ENCODE data around the gene JAML. TPM values are rescaled to one million over a fixed set of nuclear protein-coding genes. Genes with fewer than 3 reads are reported as not detected.

Gene JAML
- total and polyA plus RNA-seq, 2 of the 8 experiments (the other 6 are each of a cell fraction or from before 2014, with no cell fraction given), result 0.12 to 0.58 TPM

- H2BK15ac ChIP-seq (ENCODE audit: low read length), result no peak overlapping the region
- H3K79me1 ChIP-seq (ENCODE audit: low read depth, low read length), result no peaks in the 10 kb centered on the region
- H3K18ac ChIP-seq (ENCODE audit: extremely low read depth, low read length), result no peak overlapping the region
- ChIA-PET CTCF (ENCODE audit: partially characterized antibody) (interaction anchor here (1.2 to 1.6 kb wide), 2 partner anchors 11 to 17 kb away, joined by 4 to 7 read pairs; no protein-coding TSS in a partner anchor), POLR2A (ENCODE audit: partially characterized antibody) (no interaction called here)
- no peak overlapping the region for H2BK12ac ChIP-seq (ENCODE audit: low read depth, low read length)
- no peak overlapping the region for H3K9ac ChIP-seq (replicated peaks in 1 of 4; ENCODE audit: extremely low read depth in 1 of 4, low read depth in 3 of 4, low read length in 3 of 4)
- H3K23ac ChIP-seq (ENCODE audit: insufficient read length), result no peak overlapping the region
- H3K27ac ChIP-seq (ENCODE audit: low read depth, low read length), result no peak overlapping the region
- no peak overlapping the region for H3K56ac ChIP-seq (replicated peaks; ENCODE audit: insufficient read length, low read depth, low read length)
- no peaks in the 10 kb centered on the region for H4K20me1 ChIP-seq (replicated peaks in 1 of 2; ENCODE audit: control insufficient read depth in 1 of 2, insufficient read depth in 2 of 2, low read length in 2 of 2)
- no peak overlapping the region for H4K91ac ChIP-seq (replicated peaks; ENCODE audit: insufficient read length, low read length)
- no peaks in the 10 kb centered on the region for H3K79me2 ChIP-seq (ENCODE audit: control insufficient read depth in 1 of 2, insufficient read depth in 2 of 2, low read length in 2 of 2)
- peaks cover 3 to 18% (median 15%) of the 10 kb centered on the region in 4 experiments; a peak in 6 of 7 replicates for H3K4me1 ChIP-seq (replicated peaks in 1 of 4; ENCODE audit: control insufficient read depth in 3 of 4, insufficient read depth in 4 of 4, low read length in 3 of 4)
- no peak for TF ChIP-seq CBX8 (IDR thresholded peaks at IDR 0.05; ENCODE audit: borderline replicate concordance, low read depth, low read length)
- TF ChIP-seq TEAD4 (IDR thresholded peaks at IDR 0.05; ENCODE audit: low read depth, low read length), result no peak
- no peak for TF ChIP-seq SP1 (IDR thresholded peaks at IDR 0.05; ENCODE audit: low read depth, low read length)
- H2BK20ac ChIP-seq (ENCODE audit: low read length), result no peak overlapping the region
- no peak overlapping the region for H4K8ac ChIP-seq (ENCODE audit: extremely low read depth, insufficient read depth, low read length)
- no peak overlapping the region for H2AK5ac ChIP-seq (ENCODE audit: low read depth, low read length)
- H3K36me3 ChIP-seq (ENCODE audit: control insufficient read depth in 2 of 4, insufficient read depth in 4 of 4, low read length in 3 of 4), result no peaks in the 10 kb centered on the region
- no peak overlapping the region for H2BK5ac ChIP-seq (ENCODE audit: low read depth, low read length)
- H3K14ac ChIP-seq (ENCODE audit: insufficient read length), result no peak overlapping the region
- no peaks in the 10 kb centered on the region for H3K27me3 ChIP-seq (replicated peaks in 1 of 4; ENCODE audit: control insufficient read depth in 3 of 4, extremely low read depth in 1 of 4, insufficient read depth in 3 of 4, low read length in 3 of 4)
- FAIRE-seq, result no peak
- H2BK120ac ChIP-seq (replicated peaks; ENCODE audit: low read depth, low read length), result no peak overlapping the region
- 91% methylated on average over 7 of the region's 7 CpGs; no CpG with 5 or more reads in 1 of the 2 experiments for WGBS, 2 experiments (ENCODE audit: extremely low coverage in 1 of 2, insufficient coverage in 1 of 2, insufficient read length in 1 of 2, insufficient replicate concordance in 2 of 2, low coverage in 1 of 2, low lambda C conversion rate in 2 of 2, missing lambda C conversion rate in 1 of 2)
- H3K4me2 ChIP-seq (ENCODE audit: insufficient read depth in 1 of 2, low read depth in 2 of 2, low read length in 2 of 2), result no peak overlapping the region
- no peaks in the 10 kb centered on the region for H3K23me2 ChIP-seq (ENCODE audit: low read depth, low read length)
- H2AFZ ChIP-seq (ENCODE audit: low read length), result no peak overlapping the region
- no peak for DNase-seq (ENCODE audit: low read depth in 1 of 2, low spot score in 2 of 2)
- no peak overlapping the region for H3K4me3 ChIP-seq (ENCODE audit: extremely low read depth in 1 of 4, insufficient read depth in 2 of 4, low read depth in 3 of 4, low read length in 4 of 4)
- no peaks in the 10 kb centered on the region for H3K9me3 ChIP-seq (ENCODE audit: insufficient read depth in 2 of 2, low read depth in 1 of 2, low read length in 1 of 2)
- H4K5ac ChIP-seq (ENCODE audit: insufficient read length, low read depth, low read length), result no peak overlapping the region
- H3K4ac ChIP-seq (replicated peaks; ENCODE audit: insufficient read length, low read depth, low read length), result no peak overlapping the region
Observed at GRCh38 chr11:118215765-118216164, 9.0 kb downstream of the JAML start.

Measured in H1 (cell line).